ENCODE measurements around the gene NACC1. TPM values are rescaled to one million over a fixed set of nuclear protein-coding genes. Genes with fewer than 3 reads are reported as not detected.

Gene NACC1
- total RNA-seq, 3 donors from 2014 or later: 8.5 to 20.5 (median 19.7) TPM

GRCh38 chr19:13072188-13072908, 45.7 kb upstream of the NACC1 start:
- no peaks in the 10 kb centered on the region for H3K36me3 ChIP-seq
- TF ChIP-seq CTCF (IDR thresholded peaks at IDR 0.05) (no peak), POLR2A (IDR thresholded peaks at IDR 0.05) (no peak), POLR2AphosphoS5 (IDR thresholded peaks at IDR 0.05) (no peak)
- H3K27ac ChIP-seq: peak overlapping the region; percentile 71 to 83
- H3K4me3 ChIP-seq: no peak overlapping the region
- intact Hi-C loops (cut with DNase I; ENCODE audit: low total_unique reads): no loop called here
- H3K27me3 ChIP-seq: no peaks in the 10 kb centered on the region
- DNase-seq (ENCODE audit: low spot score in 2 of 2): no peak
- H3K4me1 ChIP-seq: peaks cover 14 to 29% of the 10 kb centered on the region in 2 donors
- H3K9me3 ChIP-seq: no peaks in the 10 kb centered on the region

- Histone ChIP-seq H3K4me3 (no peak overlapping the region), H3K4me1 (peaks cover 20 to 29% of the 10 kb centered on the region in 2 donors), H3K27me3 (no peaks in the 10 kb centered on the region), H3K36me3 (no peaks in the 10 kb centered on the region), H3K27ac (peak overlapping the region; percentile 71 to 83), H3K9me3 (no peaks in the 10 kb centered on the region)
- DNase-seq (ENCODE audit: low spot score in 2 of 2): no peak
- intact Hi-C loops (cut with DNase I; ENCODE audit: low total_unique reads): no loop called here
- no peak for TF ChIP-seq CTCF (IDR thresholded peaks at IDR 0.05)
These were observed 44.8 kb upstream of the NACC1 start for GRCh38 chr19:13073263-13073662.

- TF ChIP-seq POLR2A (IDR thresholded peaks at IDR 0.05) (no peak), CTCF (IDR thresholded peaks at IDR 0.05) (no peak), POLR2AphosphoS5 (IDR thresholded peaks at IDR 0.05) (no peak)
- intact Hi-C loops (cut with DNase I; ENCODE audit: low total_unique reads): no loop called here
- Histone ChIP-seq H3K36me3 (no peaks in the 10 kb centered on the region), H3K27ac (peak overlapping the region; percentile 71 to 83), H3K4me1 (peaks cover 29 to 34% of the 10 kb centered on the region in 2 donors), H3K27me3 (no peaks in the 10 kb centered on the region), H3K9me3 (no peaks in the 10 kb centered on the region), H3K4me3 (no peak overlapping the region)
- no peak for DNase-seq (ENCODE audit: low spot score in 2 of 2)
These were observed 43.7 kb upstream of the NACC1 start for GRCh38 chr19:13074378-13074777.

- peaks cover 29 to 30% of the 10 kb centered on the region in 2 donors for H3K4me1 ChIP-seq
- H3K27ac ChIP-seq: peak overlapping the region; percentile 79 to 90
- DNase-seq (ENCODE audit: low spot score in 2 of 2): no peak
- H3K9me3 ChIP-seq: no peaks in the 10 kb centered on the region
- intact Hi-C loops (cut with DNase I; ENCODE audit: low total_unique reads): no loop called here
- no peak for TF ChIP-seq POLR2A (IDR thresholded peaks at IDR 0.05)
- TF ChIP-seq CTCF (IDR thresholded peaks at IDR 0.05): no peak
- TF ChIP-seq POLR2AphosphoS5 (IDR thresholded peaks at IDR 0.05): no peak
- H3K36me3 ChIP-seq: no peaks in the 10 kb centered on the region
- H3K27me3 ChIP-seq: no peaks in the 10 kb centered on the region
- no peak overlapping the region for H3K4me3 ChIP-seq
These were observed 41.7 kb upstream of the NACC1 start for GRCh38 chr19:13076320-13076719.

GRCh38 chr19:13076787-13077186, 41.3 kb upstream of the NACC1 start:
- TF ChIP-seq POLR2AphosphoS5 (IDR thresholded peaks at IDR 0.05) (no peak), CTCF (IDR thresholded peaks at IDR 0.05) (no peak), POLR2A (IDR thresholded peaks at IDR 0.05) (no peak)
- peaks cover 29 to 30% of the 10 kb centered on the region in 2 donors for H3K4me1 ChIP-seq
- no peak overlapping the region for H3K4me3 ChIP-seq
- peak overlapping the region; percentile 79 to 90 for H3K27ac ChIP-seq
- no peaks in the 10 kb centered on the region for H3K27me3 ChIP-seq
- intact Hi-C loops (cut with DNase I; ENCODE audit: low total_unique reads): no loop called here
- DNase-seq (ENCODE audit: low spot score in 2 of 2): no peak
- H3K36me3 ChIP-seq: no peaks in the 10 kb centered on the region
- no peaks in the 10 kb centered on the region for H3K9me3 ChIP-seq

Measured in breast epithelium (tissue), 4 donors.